Activated CD4-positive, alpha-beta T cell treated with anti-CD3 and anti-CD28 coated beads, Interleukin-2, amount 10 ng/mL, durations not matched to agents 24 days and 14 days (primary cell): ENCODE measurements around the gene ST6GALNAC6. TPM values are rescaled to one million over a fixed set of nuclear protein-coding genes. Genes with fewer than 3 reads are reported as not detected.
A peak's percentile ranks its signal among the peaks of the same experiment; 100 is the strongest.

Experiments
- DNase-seq: peaks from one replicate; pipeline ENCODE4 v3.0.0; 2022
- H3K27ac Mint-ChIP-seq: one replicate; pipeline ENCODE4 v1.8.0; 2022; ENCODE audit warnings: mild to moderate bottlenecking, mixed read lengths
- H3K27me3 Mint-ChIP-seq: one replicate; pipeline ENCODE4 v1.8.0; 2022; ENCODE audit warnings: mixed read lengths
- H3K36me3 Mint-ChIP-seq: one replicate; pipeline ENCODE4 v1.8.0; 2022; ENCODE audit warnings: low read depth, mild to moderate bottlenecking, mixed read lengths
- H3K4me1 Mint-ChIP-seq: one replicate; pipeline ENCODE4 v1.8.0; 2021; ENCODE audit warnings: mixed read lengths
- H3K4me3 Mint-ChIP-seq: one replicate; pipeline ENCODE4 v1.8.0; 2022; ENCODE audit warnings: mild to moderate bottlenecking, moderate library complexity, mixed read lengths
- H3K9me3 Mint-ChIP-seq: one replicate; pipeline ENCODE4 v1.8.0; 2021; ENCODE audit warnings: mixed read lengths
- intact Hi-C: fragments of 100-400 bp; cut with micrococcal nuclease; formaldehyde crosslinking; loops from one replicate; pipeline ENCODE4 v1.15.1; 2023
- total RNA-seq: library from RNA; stranded (reverse); gene quantifications from 2 replicates; pipeline ENCODE4 v1.2.3, GENCODE V29; 2022

Gene ST6GALNAC6
- 53.3 and 61.2 TPM in 2 replicates for total RNA-seq

GRCh38 chr9:127899128-127899943 lies at the start of gene ST6GALNAC6:
Gene ST6GALNAC6 (minus strand): TSS chr9:127899603. CDS start chr9:127897981, 1,622 bp downstream.
- Mint-ChIP-seq H3K4me1 (peaks cover 31% of the 10 kb centered on the region), H3K36me3 (peaks cover 40% of the 10 kb centered on the region)

GRCh38 chr9:127947841-127948710 lies 48.7 kb upstream of the ST6GALNAC6 start:
- no peak for DNase-seq
- intact Hi-C loops = no loop called here
- H3K27me3 Mint-ChIP-seq = no peaks in the 10 kb centered on the region
- H3K27ac Mint-ChIP-seq = peak overlapping the region; percentile 11
- peaks cover 38% of the 10 kb centered on the region for H3K36me3 Mint-ChIP-seq
- no peaks in the 10 kb centered on the region for H3K9me3 Mint-ChIP-seq
- H3K4me1 Mint-ChIP-seq = peaks cover 27% of the 10 kb centered on the region
- no peak overlapping the region for H3K4me3 Mint-ChIP-seq

More at GRCh38 chr9:127899128-127899943, at the start of gene ST6GALNAC6:
- peak within 1 kb of the TSS; percentile 87 for H3K4me3 Mint-ChIP-seq
- DNase-seq = peak; percentile 94
- intact Hi-C loops = loop anchor here (1.0 kb wide), 1 partner anchor 18 kb away; the partner anchor contains the start of gene ST6GALNAC4
- H3K27ac Mint-ChIP-seq = peak within 1 kb of the TSS; percentile 87
- H3K9me3 Mint-ChIP-seq = peaks cover under 1% of the 10 kb centered on the region
- no peaks in the 10 kb centered on the region for H3K27me3 Mint-ChIP-seq

GRCh38 chr9:127946728-127947127 lies 47.3 kb upstream of the ST6GALNAC6 start:
- no peaks in the 10 kb centered on the region for H3K27me3 Mint-ChIP-seq
- no peak for DNase-seq
- no peak overlapping the region for H3K27ac Mint-ChIP-seq
- intact Hi-C loops = no loop called here
- H3K4me3 Mint-ChIP-seq = no peak overlapping the region
- peaks cover 26% of the 10 kb centered on the region for H3K4me1 Mint-ChIP-seq
- no peaks in the 10 kb centered on the region for H3K9me3 Mint-ChIP-seq
- H3K36me3 Mint-ChIP-seq = peaks cover 43% of the 10 kb centered on the region

GRCh38 chr9:127945942-127946341 lies 46.5 kb upstream of the ST6GALNAC6 start:
- no peaks in the 10 kb centered on the region for H3K27me3 Mint-ChIP-seq
- peaks cover 42% of the 10 kb centered on the region for H3K36me3 Mint-ChIP-seq
- intact Hi-C loops = no loop called here
- peaks cover 22% of the 10 kb centered on the region for H3K4me1 Mint-ChIP-seq
- H3K27ac Mint-ChIP-seq = no peak overlapping the region
- no peaks in the 10 kb centered on the region for H3K9me3 Mint-ChIP-seq
- no peak overlapping the region for H3K4me3 Mint-ChIP-seq
- DNase-seq = no peak

GRCh38 chr9:127945338-127945737 lies 45.9 kb upstream of the ST6GALNAC6 start:
- Mint-ChIP-seq H3K9me3 (no peaks in the 10 kb centered on the region), H3K4me1 (peaks cover 20% of the 10 kb centered on the region), H3K4me3 (no peak overlapping the region), H3K27me3 (no peaks in the 10 kb centered on the region), H3K36me3 (peaks cover 45% of the 10 kb centered on the region), H3K27ac (no peak overlapping the region)
- no peak for DNase-seq
- intact Hi-C loops = no loop called here

- no peaks in the 10 kb centered on the region for H3K9me3 Mint-ChIP-seq
- H3K36me3 Mint-ChIP-seq = peaks cover 46% of the 10 kb centered on the region
- peaks cover 19% of the 10 kb centered on the region for H3K4me1 Mint-ChIP-seq
- no peak overlapping the region for H3K4me3 Mint-ChIP-seq
- peak overlapping the region; percentile 6 for H3K27ac Mint-ChIP-seq
- DNase-seq = no peak
- H3K27me3 Mint-ChIP-seq = no peaks in the 10 kb centered on the region
- intact Hi-C loops = no loop called here
These were observed 45.3 kb upstream of the ST6GALNAC6 start for GRCh38 chr9:127944586-127945218.

- Mint-ChIP-seq H3K4me3 (no peak overlapping the region), H3K4me1 (peaks cover 17% of the 10 kb centered on the region), H3K27ac (peak overlapping the region; percentile 80), H3K36me3 (peaks cover 45% of the 10 kb centered on the region), H3K27me3 (no peaks in the 10 kb centered on the region), H3K9me3 (no peaks in the 10 kb centered on the region)
- intact Hi-C loops = loop anchor here (1.0 to 2.0 kb wide), 4 partner anchors 12 to 173 kb away; no protein-coding TSS in a partner anchor
- peak; percentile 93 for DNase-seq
These were observed 44.3 kb upstream of the ST6GALNAC6 start for GRCh38 chr9:127943731-127944144.

GRCh38 chr9:127943011-127943662 lies 43.7 kb upstream of the ST6GALNAC6 start:
- H3K4me1 Mint-ChIP-seq = peaks cover 17% of the 10 kb centered on the region
- H3K27me3 Mint-ChIP-seq = no peaks in the 10 kb centered on the region
- peaks cover 42% of the 10 kb centered on the region for H3K36me3 Mint-ChIP-seq
- no peaks in the 10 kb centered on the region for H3K9me3 Mint-ChIP-seq
- no peak for DNase-seq
- intact Hi-C loops = loop anchor here (1.0 to 2.0 kb wide), 4 partner anchors 12 to 174 kb away; no protein-coding TSS in a partner anchor
- H3K4me3 Mint-ChIP-seq = no peak overlapping the region
- no peak overlapping the region for H3K27ac Mint-ChIP-seq

- Mint-ChIP-seq H3K27ac (no peak overlapping the region), H3K27me3 (peaks cover 2% of the 10 kb centered on the region), H3K9me3 (no peaks in the 10 kb centered on the region), H3K4me3 (no peak overlapping the region), H3K4me1 (peaks cover 22% of the 10 kb centered on the region), H3K36me3 (peaks cover 41% of the 10 kb centered on the region)
- intact Hi-C loops = loop anchor here (1.0 to 2.0 kb wide), 4 partner anchors 13 to 174 kb away; no protein-coding TSS in a partner anchor
- DNase-seq = peak; percentile 84
These were observed 43.0 kb upstream of the ST6GALNAC6 start for GRCh38 chr9:127942216-127943010.

- no peak overlapping the region for H3K27ac Mint-ChIP-seq
- intact Hi-C loops = loop anchor here (2.0 kb wide), 2 partner anchors 29 to 175 kb away; no protein-coding TSS in a partner anchor
These were observed 42.5 kb upstream of the ST6GALNAC6 start for GRCh38 chr9:127941961-127942215.

GRCh38 chr9:127941062-127941960 lies 41.9 kb upstream of the ST6GALNAC6 start:
- Mint-ChIP-seq H3K36me3 (peaks cover 38% of the 10 kb centered on the region), H3K4me1 (peaks cover 33% of the 10 kb centered on the region), H3K27me3 (peaks cover 2% of the 10 kb centered on the region), H3K4me3 (no peak overlapping the region), H3K9me3 (no peaks in the 10 kb centered on the region), H3K27ac (peak overlapping the region; percentile 29)
- no peak for DNase-seq
- intact Hi-C loops = no loop called here

More at GRCh38 chr9:127941961-127942215, 42.5 kb upstream of the ST6GALNAC6 start:
- H3K9me3 Mint-ChIP-seq = no peaks in the 10 kb centered on the region
- peaks cover 2% of the 10 kb centered on the region for H3K27me3 Mint-ChIP-seq
- peaks cover 27% of the 10 kb centered on the region for H3K4me1 Mint-ChIP-seq
- H3K4me3 Mint-ChIP-seq = no peak overlapping the region
- peaks cover 38% of the 10 kb centered on the region for H3K36me3 Mint-ChIP-seq
- DNase-seq = no peak

GRCh38 chr9:127940593-127940992 lies 41.2 kb upstream of the ST6GALNAC6 start:
- intact Hi-C loops = no loop called here
- Mint-ChIP-seq H3K27me3 (peaks cover 2% of the 10 kb centered on the region), H3K4me3 (no peak overlapping the region), H3K27ac (no peak overlapping the region), H3K4me1 (peaks cover 40% of the 10 kb centered on the region), H3K36me3 (peaks cover 46% of the 10 kb centered on the region), H3K9me3 (no peaks in the 10 kb centered on the region)
- no peak for DNase-seq
